Activated effector memory CD4-positive, alpha-beta T cell treated with Interleukin-2 at 50 U/mL for 16 hours (primary cell): ENCODE measurements around the gene REC114.

Experiments
- DNase-seq: peaks from one replicate; pipeline ENCODE4 v3.0.0-alpha.2; 2020

REC114 gene

DNA sequence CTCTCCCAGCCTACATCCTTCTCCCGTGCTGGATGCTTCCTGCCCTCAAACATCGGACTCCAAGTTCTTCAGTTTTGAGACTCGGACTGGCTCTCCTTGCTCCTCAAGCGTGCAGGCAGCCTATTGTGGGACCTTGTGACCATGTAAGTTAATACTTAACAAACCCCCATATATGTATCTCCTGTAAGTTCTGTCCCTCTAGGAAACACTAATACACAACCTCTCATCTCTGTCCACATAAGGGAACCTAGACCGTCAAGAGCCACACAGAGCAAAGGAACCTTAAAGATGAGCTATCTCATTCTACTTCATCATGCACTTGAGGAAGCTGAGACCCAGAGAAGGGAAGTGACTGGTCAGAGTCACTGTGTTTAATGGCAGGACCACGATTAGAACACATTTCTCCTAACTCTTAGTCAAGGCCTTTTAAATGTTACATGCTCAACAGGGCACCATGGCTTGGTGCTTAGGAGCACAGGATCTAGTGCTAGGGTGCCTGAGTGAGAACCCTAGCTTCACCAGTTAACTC, 140.0 kb downstream of the REC114 start:
- no peak for DNase-seq

DNA sequence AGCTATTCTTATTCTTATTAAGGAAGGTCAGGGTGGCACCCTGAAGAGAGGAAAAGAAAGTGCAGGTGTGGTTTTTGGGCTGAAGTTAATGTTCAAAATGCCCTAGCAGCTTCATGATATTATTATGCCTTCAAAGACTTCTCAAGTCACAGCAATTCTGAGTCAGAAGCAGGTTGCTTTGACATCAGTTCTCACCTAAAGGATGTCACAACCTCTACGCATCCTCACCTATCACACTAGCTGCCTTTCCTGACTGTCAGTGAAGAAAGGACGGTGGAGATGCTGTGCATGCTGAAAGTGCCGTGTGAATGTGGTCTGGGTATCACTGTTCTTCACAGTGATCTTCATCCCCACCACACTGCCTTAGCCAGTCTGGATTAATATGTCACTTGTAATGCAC, 140.6 kb downstream of the REC114 start:
- no peak for DNase-seq

DNA sequence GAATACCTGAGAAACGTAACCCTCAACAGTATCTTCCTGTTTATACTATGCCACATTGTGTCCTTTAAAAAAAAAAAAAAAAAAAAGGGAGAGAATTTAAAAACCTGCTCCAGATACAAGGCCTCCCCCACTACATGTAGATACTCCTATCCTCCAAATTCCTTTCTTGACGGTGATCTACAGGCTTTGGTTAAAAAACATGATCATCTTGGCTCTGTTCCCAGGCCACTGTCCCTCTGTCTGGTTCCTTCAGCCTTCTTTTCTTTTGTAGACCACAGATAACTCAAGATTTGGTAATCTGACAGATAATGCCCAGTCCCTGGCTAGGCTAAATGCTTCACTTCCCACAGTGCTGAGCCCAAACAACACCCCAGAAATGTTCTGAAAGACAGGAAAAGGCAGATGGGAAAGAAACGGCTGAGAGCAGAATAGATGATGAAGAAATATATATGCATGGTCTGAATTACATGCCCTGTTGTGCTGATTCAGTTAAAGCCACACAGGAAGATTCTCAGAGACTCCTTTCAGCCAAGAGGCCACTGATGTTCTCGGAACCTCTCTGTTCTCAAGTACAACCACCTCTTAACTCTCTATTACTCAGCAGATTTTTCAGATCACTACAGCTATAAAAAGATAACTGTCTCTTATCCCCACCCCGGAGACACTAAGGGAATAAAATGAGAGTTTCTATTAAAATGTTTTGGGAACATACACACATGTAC, 141.9 kb downstream of the REC114 start:
- DNase-seq, result no peak

DNA sequence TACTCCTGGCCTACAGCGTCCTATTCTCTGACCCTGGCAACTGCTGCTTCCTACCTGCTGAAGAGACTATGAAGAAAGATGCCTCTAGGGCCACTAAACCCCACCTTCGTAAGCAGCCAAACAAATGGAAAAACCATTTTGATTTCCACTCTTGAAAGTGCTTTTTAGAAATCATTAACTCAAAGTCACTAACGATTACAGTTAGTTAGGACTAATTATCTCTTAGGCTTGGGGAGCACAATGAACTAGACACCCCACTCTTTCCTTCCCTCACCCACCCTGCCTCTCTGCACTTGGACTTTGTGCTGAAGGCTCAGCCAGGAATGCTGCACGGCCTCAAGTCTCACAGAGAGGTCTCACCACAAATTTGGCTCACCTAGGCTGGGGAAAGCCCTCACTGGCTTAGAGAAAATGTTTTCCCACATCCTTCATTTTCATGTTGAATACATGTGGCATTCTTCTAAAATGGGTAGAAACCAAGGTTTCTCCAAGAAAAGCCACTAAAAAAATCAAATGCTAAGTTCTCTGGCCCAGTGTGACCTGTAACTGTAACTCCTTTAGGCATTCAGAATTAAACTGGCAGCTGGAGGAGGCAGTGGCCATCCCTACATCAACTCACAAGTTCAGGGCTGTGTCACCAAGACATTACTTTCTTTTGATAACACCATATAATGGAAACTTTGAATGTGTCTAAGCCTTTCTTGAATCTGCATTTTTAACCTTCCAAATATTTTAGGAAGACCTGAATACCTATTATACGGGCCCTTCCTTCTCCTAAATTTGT, 143.1 kb downstream of the REC114 start:
- DNase-seq, result no peak

DNA sequence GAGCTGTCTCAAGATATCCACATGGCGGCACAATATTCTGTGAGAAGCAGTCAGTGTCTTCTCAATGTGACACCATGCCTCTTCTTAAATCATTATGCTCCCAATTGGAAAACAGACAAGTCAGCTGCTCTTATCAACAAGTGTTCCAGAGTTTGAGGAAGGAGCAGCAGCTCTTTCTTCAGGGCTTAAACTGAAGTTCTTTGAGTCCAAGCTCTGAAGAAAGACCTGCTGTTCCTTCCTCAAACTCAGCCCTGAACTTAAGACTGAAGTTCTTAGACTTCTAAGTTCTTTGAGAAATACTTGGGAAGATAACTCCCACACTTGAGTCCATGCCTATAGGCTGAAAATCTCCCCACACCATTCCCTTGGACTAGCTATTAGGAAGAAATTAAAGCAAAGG, 146.8 kb downstream of the REC114 start:
- DNase-seq, result no peak

DNA sequence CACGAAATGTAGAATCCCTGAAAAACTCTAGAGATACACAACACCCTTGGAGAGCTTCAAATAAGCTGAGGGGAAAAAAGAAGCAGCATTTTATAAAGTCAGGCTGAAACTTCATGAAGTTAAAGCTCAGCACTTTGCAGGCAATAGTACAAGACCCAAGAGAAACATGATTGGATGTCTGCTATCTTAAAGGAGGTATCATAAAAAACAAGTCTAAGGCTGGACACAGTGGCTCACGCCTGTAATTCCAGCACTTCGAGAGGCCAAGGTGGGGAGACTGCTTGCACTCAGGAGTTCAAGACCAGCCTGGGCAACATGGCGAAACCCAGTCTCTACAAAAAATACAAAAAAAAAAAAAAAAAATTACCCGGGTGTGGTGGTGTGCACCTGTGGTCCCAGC, 147.3 kb downstream of the REC114 start:
- DNase-seq, result no peak

DNA sequence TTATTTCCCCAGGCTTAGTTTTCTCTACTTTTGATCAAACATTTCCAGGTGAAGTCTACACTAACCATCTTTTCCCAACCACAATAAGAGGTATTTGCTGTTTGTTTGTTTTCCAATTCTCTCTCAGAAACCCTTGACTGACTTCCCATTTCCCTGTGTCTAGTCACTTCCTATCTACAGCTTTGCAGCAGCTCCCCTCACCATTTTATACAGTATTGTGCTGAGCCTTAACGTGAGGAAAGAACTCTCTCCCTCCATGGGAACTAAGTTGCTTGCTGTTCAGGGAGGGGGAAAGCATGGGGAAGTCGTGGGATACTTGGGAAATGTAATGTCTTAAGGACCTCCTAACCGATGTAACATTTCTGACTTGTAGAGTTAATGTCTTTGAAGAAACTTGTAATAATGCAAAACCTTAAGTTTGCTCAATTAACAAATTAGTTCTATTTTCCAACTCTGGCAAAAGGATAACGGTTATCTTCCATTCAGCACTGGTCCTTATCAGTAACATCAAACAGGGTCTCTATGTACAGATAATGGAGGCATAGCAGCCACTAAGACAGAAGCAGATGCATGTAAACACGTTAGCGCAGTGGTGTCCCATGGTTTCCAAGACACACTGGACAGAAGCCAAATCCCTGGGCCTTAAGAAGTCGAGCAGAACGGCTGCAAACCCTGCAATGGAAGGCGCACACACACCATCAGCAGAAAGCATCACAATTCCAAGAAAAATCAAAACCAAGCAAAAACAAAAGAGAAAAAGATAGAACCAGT, 150.5 kb downstream of the REC114 start:
- DNase-seq, result no peak

DNA sequence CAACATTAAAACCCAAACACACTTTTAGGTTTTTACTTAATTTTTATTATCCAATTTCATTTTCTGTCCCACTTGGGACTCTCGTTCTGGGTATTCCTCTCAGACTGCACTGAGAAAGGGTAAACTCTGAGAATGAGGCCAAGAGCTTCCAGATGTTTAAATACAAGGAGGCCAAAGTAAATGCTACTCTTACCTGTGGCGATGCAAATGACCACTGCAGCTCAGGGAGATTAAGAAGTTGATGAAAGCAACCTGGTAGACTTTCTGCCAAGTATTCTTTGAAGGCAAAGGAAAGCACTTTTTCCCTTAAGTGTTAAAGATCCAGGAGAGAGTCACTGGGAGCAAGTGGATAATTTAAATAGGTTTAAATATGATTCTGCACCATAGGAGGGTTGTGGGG, 151.1 kb downstream of the REC114 start:
- DNase-seq, result no peak

DNA sequence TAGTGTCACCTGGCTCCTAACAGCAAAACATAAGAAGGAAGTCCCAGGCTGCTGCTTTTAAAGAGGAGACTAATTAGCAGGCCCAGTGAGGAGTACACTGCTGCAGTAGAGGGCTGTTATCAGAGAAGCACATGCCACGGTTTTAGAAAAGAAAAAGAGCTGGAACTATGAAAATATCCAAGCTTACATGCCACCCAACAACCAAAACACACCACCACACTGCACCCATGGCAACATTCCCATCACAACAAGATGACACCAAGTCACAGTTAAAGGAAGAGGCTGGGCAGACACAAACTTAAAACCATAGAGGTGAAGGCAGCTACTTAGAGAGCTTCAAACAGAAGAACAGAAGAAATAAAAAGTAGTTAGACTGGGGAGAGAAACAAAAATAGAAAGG, 153.2 kb downstream of the REC114 start:
- no peak for DNase-seq

DNA sequence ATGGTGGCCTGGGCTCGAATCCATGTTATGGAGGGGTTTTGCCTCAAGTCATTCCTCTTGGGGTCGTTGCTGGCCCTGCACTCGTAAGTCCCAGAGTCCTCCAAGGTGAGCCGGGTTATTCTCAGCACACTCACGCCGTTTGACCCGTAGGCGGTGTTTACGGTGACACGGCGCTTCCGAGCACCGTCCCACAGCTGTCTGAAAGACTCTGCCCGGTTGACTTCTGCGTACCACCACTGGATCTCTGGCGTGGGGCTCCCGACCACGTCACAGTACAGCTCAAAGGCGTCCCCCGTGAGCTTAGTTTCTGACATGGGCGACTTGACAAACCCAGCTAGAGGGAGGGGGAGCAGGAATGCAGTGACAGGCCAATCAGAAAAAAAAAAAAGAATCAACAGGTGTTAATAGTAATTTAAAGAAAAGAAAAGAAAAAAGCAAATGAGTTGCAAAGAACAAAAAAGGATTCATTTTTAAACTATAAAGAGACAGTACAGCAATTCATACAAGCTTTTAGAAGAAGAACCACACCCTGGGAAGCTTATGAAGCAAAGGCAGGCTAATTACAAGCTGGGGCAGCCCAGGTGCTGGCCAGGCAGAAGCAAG, 154.2 kb downstream of the REC114 start:
- no peak for DNase-seq

DNA sequence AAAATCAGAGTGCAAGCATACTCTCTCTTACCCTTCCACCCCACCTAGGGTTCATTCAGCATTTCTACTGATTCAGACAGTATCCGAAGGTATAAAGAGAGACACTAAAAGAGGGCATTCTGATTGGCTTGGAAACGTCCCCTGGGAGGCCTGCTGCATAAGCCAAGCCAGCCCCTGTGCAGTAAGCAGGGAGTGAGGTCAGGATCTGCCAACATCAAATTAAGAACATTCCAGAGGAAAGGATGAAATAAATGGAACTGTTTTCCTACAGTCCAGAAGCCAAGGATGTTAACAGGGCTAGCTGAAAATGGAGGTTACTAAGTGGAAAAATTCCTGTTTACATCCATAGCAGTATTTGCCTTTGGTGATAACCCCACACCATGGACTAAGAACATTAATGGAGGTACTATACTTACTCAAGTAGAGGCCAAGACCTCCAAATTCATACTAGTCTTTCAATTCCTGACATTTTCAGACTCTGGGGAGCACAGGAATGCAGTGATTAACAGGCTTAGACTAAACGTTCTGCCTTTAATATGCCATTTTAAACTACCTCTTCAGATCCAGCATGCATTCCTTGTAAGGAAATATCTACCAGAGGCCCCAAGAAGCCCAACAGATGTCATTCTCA, 155.7 kb downstream of the REC114 start:
- no peak for DNase-seq

DNA sequence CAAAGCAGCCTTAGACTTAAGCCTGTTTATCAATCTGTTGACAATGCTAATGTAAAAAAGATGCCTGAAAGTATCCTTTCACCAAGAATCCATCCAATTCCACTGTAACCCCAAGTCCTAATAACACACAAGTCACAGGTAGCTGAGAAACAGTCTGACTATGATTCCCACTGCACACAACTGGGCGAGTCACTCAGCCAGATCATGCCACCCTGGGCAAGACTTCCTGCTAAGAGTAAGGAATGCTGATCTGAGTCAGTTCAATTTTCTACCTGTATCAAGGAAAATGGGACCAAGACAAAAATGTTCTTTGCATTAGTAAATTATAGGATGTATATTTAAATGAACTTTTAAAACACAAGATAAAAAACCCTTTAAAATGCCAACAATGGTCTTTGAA, 157.0 kb downstream of the REC114 start:
- DNase-seq, result no peak

DNA sequence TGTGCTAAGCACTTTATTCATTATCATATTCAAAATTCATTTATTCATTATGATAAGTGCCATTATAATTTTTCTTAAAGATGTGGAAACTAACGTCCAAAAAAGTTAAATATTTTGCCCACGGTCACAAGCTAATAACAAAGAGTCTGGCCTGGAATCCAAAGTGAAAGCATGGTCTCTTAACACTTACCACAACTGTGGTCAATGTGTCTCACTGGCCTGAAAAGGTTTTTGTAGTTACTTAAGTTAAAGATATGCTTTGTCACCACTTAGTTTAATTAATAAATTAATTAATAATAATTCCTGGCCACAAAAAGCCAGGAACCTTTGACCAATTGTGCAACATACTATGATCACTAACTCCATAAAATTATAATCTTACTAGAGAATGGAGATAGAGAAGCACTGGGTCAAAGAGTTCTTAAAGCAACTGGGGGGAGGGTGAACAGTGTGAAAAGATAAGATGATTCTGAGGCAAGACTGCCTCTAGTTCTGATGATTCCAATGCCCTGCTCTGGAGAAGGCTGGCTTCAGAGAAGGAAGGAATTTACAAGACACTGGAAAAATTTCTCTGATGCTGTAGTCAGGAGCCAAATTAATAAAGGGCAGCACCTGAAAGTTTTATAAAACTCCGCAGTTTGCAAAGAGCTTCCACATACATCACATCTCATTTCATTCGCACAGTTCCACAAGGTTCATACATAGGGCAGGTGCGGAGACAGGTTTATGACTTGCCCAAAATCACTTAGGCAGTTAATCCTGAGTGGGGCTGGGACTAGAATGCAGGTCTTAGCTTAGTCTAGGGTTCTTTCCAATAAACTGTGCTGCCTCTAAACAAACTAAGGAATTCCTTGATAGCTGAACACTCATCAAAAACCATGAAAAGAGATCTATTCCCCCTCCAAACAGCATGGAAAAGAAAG, 157.7 kb downstream of the REC114 start:
- DNase-seq, result no peak

DNA sequence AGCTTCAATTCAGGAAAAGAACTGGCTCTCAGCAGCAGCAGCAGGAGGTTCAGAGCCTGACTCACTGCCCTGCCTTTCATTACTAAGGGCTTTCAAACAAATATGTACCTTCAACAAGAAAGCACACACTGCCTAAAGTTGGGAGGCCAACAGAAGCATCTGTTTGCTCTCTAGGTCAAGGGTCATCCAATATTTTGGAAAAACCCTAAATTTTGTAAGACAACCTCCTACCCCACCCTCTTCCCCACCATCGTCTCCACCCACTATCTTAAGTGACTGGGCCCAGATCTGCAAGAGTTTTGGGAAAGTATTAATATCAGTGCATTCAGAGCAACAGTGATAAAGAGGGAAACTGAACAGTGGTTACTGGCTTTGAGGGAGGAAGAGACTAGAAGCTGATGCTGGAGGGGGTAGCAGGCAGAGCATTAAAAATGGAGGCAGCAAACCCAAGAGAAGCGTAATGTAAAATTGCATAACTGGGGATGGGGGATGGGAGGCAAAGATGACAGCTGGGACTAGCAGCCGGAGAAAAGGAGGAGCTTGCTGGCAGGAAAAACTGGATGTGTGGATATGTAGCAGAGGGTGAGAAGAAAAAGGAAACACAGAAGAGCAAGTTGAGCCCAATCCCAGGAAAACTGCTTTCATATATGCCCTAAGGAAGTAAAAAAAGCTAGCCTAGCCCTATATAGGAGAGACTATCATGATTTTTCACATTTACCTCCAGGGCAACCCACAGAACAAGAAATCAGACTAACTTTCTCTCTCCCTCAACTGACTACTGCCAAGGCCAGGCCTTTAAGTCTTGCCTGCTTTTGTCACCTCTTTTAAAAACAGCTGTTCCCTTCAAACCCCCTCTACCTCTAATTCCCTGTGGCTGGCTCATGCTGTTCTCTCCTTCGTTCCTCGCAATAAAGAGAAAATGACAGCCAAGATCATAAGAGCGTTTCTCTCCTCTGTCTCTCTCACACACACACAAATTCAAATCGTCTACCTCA, 158.8 kb downstream of the REC114 start:
- no peak for DNase-seq

DNA sequence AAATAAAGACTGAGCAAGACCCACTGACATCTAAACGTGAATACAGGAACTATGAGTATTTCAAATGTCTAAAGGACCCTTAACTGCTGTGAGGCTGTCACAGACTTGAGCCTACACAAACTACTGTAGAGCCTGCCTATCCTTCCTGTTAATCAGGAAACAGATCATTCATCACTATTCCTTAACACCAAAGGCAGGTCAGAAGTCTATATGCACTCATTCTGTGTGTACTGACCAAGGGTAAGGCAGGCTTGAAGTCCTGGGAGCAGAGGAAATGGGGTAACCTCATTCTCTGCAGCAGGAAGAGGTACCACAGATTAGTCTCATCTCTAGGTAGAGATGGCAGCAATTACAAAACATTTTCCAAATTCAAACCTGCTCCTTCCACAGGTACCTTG, 159.5 kb downstream of the REC114 start:
- DNase-seq, result no peak

DNA sequence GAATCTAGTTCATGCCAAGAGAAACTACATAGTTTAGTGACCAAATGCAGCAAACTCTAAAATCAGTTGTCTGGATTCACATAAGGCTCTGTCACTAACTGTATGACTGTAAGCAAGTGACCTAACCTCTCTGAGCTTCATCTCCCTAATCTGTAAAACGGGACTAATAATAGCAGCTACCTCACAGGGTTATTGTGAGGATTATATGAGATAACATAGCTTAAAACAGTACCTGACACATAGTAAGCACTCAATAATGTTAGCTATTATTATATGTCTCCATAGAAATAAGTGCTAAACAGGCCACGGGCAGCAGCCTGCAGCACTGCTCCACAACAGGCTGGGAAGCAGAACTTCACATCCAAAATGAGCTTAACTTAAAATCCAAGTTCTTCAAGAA, 160.0 kb downstream of the REC114 start:
- no peak for DNase-seq

DNA sequence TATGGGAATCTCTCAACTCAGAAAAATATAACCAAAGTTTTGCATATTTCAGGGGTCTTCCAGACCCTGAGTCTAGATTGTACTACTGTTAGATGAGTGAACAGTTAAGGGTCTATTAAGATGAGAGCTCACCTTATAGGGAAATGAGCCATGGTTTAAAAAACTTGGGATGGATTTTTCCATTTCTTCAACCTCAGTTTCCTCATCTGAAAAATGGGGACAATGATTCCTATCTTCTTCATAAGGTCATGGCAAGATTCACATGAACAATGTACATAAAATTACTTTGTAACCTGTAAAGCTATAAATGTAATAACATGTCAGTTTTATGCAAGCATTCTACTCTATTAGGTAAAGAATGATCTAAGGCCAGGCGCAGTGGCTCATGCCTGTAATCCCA, 161.5 kb downstream of the REC114 start:
- DNase-seq, result no peak

DNA sequence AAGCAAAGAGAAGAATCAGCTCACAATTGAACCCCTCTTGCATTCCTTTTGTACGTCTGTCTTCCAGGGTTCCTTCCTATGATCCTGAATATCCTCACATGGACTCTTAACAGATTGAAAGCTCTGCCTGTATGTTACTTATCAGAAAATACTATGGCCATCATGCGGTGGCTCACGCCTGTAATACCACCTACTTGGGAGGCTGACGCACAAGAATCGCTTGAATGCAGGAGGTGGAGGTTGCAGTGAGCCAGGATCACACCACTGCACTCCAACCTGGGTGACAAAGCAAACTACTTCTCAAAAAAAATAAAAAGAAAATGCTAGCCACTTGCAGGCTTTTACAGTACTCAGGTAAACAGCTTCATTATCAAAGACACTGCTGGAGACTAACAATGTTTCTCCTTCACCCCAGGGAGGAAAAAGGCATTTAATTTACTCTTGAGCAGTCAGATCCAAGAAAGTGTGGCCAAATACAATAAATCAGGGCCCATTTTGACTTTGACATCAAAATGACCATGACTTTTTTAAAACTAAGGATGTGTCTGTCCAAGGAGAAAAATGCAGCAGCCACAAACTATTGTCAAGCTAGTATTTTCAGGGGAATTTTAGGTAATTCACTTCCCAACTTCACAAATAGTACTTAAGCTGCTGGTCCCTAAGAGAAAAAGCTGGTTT, 162.9 kb downstream of the REC114 start:
- DNase-seq, result no peak

DNA sequence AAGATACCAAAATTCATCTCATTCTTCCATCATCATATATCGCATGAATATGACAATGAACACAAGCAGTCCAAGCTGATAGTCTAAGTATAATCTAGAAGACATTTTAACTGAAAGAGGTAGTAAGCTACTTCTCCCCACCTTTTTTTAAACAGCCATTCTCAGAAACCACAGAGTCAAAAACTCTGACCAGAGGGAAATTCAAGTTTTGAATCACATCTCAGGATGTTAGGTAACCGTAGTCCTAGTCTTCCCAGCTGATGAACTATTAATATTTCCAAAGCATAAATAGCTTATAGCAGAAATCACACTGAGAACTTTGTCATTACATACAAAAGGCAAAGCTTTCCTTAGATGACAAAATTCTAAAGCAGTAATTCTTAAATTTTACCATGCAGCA, 164.4 kb downstream of the REC114 start:
- no peak for DNase-seq

DNA sequence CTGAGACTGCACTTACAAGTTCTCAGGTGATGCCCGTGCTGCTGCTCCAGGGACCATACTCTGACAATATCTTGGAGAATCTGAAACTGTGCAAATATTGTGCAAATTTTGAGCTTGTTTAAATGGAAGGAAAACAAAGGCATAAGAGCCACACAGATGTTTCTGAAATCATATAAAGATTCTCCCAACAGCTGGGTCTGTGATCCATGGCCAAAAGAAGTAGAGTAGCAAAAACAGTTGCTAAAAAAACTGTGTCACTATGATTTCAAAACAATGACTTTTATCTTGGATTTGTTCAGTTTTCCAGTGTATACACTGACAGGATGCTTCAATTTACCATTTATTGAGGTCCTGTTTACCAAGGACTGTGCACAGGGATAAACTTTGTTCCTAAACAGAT, 164.9 kb downstream of the REC114 start:
- no peak for DNase-seq
